ENCODE data around the gene KIAA0040.

- TF ChIP-seq EZH2 (IDR thresholded peaks at IDR 0.05; ENCODE audit: borderline replicate concordance, insufficient read depth, low read depth, low read length, poor library complexity, severe bottlenecking) (no peak), CTCF (IDR thresholded peaks at IDR 0.05) (no peak)
These were observed 406 bp downstream of the KIAA0040 start for GRCh38 chr1:175192111-175192629.

Measured in B cell (primary cell).